Astrocyte of the hippocampus (primary cell): ENCODE results near the gene THRA.
"Not testable (repeated sequence)": the region's sequence is repeated elsewhere in the genome, so short reads cannot be mapped to it uniquely, and the experiment has no call there.

Source experiments
- DNase-seq: peaks from one replicate; pipeline ENCODE4 v3.0.0; 2011; ENCODE audit warnings: low read depth, low spot score

Gene THRA

DNA sequence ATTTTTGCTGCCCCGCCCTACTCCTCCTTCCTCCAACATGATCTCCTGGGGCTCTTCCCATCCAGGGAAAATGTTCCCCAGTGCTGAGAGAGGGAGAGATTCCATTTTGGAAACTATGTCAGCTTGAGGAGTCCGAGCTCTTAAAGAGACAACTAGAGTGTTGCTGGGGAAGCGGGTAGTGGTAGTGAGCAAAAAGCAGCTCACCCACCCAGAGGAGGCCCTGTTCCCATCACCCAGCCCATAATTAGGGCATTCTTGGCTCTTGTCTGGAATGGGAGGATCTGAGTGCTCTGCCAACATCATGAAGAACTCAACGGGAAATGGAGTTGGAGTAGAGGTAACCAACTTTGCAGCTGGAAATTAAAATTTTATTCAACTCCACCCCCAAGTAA lies 49.9 kb downstream of the THRA start:
- no peak for DNase-seq

DNA sequence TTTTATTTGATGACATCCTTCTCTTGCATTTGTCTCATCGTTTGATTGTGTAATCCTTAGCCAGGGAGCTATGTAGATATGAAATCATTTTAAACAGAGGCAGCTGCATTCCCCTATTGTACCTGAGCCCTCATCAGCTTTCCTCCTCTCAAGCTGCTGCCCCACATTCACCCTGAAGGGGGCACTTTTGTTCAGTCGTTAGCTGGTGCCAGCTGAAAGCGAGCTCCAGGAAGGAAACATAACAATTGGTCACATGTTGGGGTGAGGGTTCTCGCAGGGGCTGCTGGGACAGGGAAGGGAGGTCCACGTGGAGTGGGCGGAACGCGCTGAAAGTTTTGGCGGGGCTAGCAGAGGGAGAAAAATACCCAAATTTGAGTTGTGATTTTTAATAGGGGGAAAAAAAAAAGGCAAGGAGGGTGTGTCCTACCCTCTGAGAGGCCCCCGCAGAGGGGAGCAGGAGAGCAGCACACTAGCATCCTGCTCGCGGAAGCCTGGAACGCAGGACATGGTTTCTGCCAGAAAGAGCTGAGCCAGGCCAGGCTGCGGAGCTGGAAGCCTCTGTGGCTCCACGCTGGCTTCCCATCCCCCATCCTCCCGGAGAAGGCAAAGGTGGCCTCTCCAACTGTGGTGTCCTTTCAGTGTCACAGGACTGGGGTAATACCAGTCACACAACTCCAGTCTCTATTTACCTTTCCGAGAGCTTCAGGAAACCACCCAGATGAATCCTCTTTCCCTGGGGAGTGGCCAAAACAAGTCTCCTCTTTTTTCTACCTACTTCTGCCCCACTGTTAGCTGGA lies 50.5 kb downstream of the THRA start:
- DNase-seq = peak; percentile 96

DNA sequence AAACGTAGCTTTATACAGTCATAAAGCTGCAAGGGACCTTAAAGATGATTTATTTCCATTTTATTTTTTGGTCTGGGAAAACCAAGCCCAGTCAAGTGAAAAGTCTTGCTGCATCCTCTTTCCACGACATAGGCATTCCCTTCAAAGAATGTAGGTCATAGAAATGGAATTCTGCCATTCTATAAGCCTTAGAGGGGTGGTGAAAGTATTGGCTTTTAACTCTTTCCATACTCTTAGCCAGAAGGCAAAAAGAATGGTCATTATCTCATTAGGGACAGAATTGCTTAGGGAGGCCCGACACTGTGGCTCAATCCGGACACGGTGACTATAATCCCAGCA lies 51.1 kb downstream of the THRA start:
- no peak for DNase-seq

DNA sequence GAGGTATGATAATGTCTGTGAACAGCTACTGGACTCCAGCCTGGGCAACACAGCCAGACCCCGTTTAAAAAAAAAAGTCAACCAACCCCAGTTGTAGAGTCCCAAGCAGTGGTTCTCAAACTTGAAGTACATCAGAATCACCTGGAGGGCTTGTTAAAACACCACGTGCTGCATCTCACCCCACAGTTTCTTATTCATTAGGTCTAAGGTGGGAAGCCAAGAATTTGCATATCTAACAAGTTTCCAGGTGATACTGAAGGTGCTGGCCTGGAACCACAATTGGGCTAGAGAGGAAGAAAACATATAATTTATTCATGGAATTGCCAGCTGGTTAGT lies 52.3 kb downstream of the THRA start:
- no peak for DNase-seq

DNA sequence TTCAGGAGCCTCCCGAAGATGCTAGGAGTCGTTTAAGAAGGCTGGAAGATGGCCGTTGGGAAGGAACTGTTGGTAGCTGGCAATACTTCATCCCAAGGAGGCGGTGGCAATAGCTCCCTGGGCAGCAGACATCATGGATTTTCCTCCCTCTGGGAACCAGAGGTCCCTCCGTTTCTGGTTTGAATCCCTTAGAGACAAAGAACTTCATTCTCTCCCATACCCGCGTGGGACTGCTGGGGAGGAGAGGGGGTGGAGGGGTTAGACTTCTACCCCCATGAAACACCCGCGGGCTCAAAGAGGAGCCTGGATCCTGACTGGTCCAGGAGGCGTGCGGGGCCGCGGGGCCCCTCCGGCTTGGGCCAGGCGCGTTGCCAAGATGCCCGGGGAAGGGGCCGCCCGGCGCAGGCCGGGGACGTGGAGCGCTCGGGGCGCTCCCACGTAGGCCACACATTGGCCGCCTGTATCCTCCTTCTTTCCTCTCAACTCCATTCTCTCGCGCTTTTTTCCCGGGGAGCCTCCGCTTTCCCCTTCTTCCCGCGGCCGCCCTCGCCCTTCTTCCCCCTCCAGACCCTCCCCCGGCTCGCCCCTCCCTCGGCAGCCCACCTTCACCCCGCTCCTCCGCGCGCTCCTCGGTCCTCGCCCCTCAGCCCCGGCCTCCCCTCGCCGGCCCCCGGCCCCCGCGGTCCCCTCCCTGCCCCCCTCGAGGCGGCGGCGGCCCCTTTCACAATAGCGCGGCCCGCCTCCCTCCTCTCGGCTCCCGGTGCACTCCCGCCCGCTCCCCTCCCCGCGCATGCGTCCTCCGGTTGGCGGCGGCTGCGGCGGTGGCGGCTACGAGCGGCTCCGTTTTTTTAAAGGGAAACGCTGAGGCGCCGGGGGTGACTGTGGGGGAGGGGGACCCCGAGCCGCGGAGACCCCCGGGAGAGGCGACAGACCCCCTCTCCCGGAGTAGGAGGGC lies 58.7 kb downstream of the THRA start, which contains the start of gene MSL1:
MSL1 (plus strand) TSS at position 791 of the 955 bp plus-strand sequence. CDS start 642 bp downstream, outside the sequence.
- DNase-seq = peak; percentile 93

DNA sequence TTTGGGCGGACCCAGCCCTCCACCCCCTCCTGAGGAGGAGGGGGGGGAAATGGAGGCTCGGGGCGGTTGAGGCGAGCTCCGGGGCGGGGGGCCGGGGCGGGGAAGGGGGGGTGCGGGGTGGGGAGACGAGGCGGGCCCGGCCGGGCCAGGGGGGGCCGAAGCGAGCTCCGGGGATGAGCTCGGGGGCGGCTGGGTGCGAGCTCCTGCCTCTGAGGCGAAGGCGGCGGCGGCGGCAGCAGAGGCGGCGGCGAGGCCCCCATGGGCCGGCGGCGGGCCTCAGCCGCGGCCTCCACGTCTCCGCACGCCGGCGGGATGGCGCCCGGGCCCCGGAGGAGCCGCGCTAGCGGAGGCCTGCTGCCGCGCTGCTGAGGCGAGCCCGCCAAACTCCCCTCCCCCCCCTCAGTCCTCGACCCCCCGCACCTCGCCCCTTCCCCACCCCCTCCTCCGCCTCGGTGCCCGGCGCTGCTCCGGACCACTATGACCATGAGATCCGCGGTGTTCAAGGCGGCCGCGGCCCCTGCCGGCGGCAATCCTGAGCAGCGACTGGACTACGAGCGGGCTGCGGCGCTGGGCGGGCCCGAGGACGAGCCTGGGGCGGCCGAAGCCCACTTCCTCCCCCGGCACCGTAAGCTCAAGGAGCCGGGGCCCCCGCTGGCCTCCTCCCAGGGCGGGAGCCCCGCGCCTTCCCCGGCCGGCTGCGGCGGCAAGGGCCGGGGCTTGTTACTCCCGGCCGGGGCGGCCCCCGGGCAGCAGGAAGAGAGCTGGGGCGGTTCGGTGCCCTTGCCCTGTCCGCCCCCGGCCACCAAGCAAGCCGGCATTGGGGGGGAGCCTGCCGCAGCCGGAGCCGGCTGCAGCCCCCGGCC lies 59.6 kb downstream of the THRA start:
- DNase-seq = peak; percentile 78

DNA sequence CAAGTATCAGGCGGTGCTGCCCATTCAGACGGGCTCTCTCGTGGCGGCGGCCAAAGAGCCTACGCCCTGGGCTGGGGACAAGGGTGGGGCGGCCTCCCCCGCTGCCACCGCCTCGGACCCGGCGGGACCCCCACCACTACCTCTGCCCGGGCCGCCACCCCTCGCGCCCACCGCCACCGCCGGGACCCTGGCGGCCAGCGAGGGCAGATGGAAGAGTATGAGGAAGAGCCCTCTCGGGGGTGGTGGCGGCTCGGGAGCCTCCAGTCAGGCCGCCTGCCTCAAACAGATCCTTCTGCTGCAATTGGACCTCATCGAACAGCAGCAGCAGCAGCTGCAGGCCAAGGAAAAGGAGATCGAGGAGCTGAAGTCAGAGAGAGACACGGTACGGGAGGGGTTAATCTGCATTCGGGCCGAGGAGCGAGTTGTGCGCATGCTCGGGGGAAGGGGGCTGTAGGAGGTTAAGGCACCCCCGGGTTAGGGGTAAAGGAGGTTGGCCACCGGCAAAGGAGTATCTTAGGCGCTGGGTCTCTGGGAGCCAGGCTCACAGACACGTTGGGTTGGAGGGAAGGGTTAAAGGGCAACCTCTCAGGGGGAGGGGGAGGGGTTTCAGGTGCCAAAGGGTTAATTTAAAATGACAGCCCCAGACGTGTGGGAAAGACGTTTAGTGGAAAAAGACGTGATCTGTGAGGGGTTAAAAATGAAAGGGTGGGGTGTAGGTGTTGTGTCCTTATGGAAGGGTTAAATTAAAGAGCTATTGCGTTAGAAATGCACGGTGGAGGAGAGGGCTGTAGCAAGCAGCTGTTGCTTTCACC lies 60.4 kb downstream of the THRA start:
- peak; percentile 69 for DNase-seq

DNA sequence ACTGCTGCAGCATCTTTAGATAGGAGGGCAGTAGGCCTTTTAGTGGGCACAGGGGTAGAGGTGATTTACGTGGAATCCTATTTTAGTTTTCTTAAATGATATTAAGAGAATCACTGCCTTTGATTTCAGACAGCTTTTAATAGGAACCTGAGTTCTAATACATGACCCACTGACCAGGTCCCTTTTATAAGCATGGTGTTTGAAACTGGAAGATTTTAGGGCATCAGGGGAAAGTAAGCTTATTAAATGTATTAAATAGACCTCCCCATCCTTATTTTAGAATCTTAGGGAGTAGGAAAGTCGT lies 61.0 kb downstream of the THRA start:
- no peak for DNase-seq

DNA sequence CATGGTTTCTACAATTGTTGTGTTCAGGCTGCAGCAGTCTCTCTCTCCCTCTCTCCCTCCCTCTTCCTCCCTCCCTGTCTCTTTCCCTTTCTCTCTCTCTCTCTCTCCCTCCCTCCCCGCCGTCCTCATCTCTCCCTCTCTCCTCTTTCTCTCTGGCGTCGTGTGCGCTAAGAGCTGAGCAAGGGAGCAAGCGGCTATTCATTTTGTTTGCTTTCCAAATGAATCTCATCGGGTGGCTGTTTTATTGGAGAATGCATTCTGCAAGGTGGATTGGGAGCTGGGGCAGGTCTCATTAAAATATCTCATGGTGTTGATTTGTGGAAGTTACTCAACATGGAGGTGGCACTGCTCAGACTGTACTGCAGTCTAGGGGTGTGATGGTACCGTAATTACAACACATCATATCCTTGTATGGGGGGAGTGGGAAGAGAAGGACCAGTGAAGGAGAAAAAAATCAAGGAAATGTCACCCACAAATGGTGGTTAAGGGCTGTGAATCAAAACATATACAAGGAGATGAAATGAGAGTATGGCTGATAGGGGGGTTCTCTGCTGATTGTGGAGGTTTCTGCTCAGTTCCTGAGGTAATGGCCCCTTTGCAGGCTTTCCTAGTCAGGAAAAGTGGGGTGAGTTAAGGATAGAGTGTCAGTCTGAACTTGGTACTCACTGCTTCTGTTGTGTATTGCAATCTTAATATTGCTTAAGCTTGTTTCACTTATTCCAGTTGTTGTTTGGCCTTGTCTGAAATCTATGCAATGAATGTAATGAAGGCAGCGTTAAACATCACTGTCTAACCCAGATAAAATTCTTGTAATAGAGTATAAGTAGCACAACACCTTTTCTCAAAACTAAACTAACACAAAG lies 61.7 kb downstream of the THRA start:
- peak; percentile 50 for DNase-seq

DNA sequence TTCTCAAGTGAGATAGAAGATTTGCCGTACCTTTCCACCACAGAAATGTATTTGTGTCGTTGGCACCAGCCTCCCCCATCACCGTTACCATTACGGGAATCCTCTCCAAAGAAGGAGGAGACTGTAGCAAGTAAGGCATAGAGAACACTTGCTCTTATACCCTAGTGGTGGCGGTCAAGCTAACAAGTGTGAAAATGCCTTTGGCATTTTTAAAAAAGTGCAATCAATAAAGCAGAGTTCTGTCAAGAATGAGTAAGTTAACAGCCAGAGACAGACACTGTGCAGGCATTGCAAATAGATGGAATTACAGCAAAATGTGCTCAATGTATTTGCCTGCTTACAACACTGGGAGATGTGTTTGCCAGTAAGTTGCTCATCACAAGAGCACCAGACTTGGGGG lies 66.7 kb downstream of the THRA start:
- DNase-seq = no peak

DNA sequence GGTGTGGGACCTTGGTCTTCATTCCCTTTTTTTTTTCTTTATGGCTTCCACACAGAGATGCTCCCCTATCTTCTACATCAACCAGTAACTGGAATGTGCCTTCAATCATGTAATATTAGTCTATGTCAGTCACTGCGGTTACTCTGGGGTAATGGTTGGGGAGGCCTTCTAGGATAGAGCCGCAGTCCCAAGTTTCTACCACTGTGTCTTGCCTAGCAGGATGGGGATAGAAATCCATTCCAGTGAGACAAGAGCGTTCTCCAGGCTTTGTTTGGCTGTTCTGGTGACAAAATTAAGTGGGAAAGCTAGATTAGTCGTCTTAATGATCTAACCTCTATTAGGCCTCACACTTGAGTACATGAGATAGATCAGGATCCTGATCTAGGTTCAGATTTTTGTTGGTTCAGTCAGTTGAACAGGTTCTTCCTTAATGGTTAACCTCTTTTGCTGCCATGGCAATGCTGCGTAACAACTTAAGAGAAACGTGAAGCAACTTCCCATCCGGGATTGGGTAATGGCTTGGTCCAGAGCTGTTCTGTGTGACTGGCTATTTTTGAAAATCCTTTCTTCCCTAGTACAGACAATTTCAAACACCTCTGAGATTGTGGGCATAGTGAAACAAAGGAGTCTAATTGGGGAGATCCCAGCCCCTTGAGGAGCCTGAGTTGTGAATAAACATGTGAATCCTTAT lies 67.7 kb downstream of the THRA start:
- no peak for DNase-seq

DNA sequence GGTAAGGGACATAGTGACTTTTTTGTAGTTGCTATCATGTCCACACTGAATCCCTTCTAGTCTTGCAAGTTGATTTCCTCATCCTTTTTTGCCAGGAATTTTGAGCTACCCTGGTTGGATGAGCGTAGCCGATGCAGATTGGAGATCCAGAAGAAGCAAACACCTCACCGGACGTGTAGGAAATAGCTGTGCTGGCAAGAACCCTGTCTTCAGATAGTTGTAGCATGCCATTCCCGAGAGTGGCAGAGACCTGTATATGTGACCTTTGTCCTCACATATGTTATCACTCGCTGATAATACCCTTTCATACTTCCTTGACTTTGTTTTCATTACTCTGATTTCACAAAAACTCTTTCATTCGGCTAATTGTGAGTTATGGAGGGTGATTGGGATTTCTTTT lies 71.4 kb downstream of the THRA start:
- no peak for DNase-seq

DNA sequence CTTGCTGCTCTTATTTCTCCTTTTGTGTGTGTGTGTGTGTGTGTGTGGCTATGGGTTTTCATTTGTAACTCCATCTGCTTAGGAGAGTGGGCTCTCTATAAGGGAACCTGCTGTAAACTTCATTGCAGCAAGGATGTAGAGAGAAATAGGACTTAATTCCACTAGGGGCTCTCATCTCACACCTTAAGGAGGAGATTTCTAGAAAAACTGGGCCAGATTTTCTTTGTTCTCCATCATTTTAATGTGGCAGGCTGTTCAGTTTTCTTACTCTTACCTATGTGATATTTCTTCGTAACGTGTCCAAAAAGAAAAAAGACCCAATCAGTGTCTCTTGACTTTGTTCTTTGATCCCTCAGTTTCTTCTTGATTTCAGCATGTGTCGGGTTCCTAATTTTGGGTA lies 73.1 kb downstream of the THRA start:
- DNase-seq = no peak

DNA sequence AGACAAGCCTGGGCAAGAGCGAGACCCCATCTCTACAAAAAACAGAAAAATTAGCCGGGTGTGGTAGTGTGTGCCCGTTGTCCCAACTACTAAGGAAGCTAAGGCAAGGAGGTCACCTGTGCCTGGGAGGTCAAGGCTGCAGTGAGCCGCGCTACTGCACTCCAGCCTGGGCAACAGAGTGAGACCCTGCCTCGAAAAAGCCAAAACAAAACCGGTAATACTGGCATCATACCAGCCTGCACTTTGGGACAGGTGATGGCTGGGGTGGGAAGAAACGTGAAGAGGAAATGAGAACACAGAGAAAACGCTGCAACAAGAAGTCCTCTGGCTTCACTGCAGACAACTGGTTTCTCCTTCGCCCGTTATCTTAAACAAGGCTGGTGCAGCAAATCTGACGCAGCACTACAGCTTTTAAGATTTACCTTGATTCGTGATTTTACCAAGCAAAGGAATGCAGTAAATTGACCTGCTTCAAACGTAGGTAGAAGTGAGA lies 76.8 kb downstream of the THRA start:
- DNase-seq = no peak

DNA sequence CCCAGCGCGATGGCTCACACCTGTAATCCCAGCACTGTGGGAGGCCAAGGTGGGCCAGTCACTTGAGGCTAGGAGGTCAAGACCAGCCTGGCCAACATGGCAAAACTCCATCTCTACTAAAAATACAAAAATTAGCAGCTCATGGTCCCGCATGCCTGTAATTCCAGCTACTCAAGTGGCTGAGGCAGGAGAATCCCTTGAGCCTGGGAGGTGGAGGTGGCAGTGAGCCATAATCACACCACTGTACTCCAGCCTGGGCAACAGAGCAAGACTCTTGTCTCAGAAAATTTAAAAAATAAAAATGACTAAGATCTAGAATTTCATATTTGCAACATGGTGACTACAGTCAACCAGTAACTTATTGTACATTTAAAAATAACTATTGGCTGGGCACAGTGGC lies 80.4 kb downstream of the THRA start:
- DNase-seq = not testable (repeated sequence)
